Measurements from ENCODE around the gene IL1RAPL1.

GRCh38 chrX:29254515-29254914 is 667.3 kb downstream of the IL1RAPL1 start:
- TF ChIP-seq SIN3A (IDR thresholded peaks at IDR 0.05; ENCODE audit: borderline replicate concordance, insufficient read depth, low read length) (no peak), REST (IDR thresholded peaks at IDR 0.05; ENCODE audit: insufficient read depth in 1 of 2, low read depth in 2 of 2, low read length in 2 of 2) (no peak), POLR2AphosphoS5 (IDR thresholded peaks at IDR 0.05; ENCODE audit: low read depth, low read length) (no peak), TAF1 (IDR thresholded peaks at IDR 0.05; ENCODE audit: borderline replicate concordance, insufficient read depth, low read length) (no peak), FOXP2 (optimal IDR thresholded peaks at IDR 0.05; ENCODE audit: borderline replicate concordance, extremely low read depth, extremely low read length, insufficient read depth) (no peak)

All from PFSK-1 (cell line).